NOMO-1 treated with DMSO at 0.1 percent for 48 hours (cell line): ENCODE results near the gene KDM5A.
A peak's percentile ranks its signal among the peaks of the same experiment; 100 is the strongest.

Source experiments
- DNase-seq: peaks from one replicate; lab custom pipeline; 2025; ENCODE audit not compliant: unreplicated experiment; lab: John Stamatoyannopoulos, UW

KDM5A gene

GRCh38 chr12:275812-276211, 113.3 kb downstream of the KDM5A start:
- DNase-seq, result no peak

GRCh38 chr12:273382-273781, 115.7 kb downstream of the KDM5A start:
- DNase-seq, result peak; percentile 44

- peak; percentile 44 for DNase-seq
These were observed 116.2 kb downstream of the KDM5A start for GRCh38 chr12:272942-273341.

- DNase-seq, result no peak
These were observed 118.0 kb downstream of the KDM5A start for GRCh38 chr12:271161-271560.

GRCh38 chr12:269191-269590, 119.9 kb downstream of the KDM5A start:
- DNase-seq, result no peak

GRCh38 chr12:268483-268840, 120.7 kb downstream of the KDM5A start:
- no peak for DNase-seq

GRCh38 chr12:267581-268482, 121.3 kb downstream of the KDM5A start:
- DNase-seq, result no peak

GRCh38 chr12:265096-265495, 124.0 kb downstream of the KDM5A start:
- DNase-seq, result no peak

- DNase-seq, result no peak
These were observed 124.9 kb downstream of the KDM5A start for GRCh38 chr12:264269-264668.

GRCh38 chr12:263574-263973, 125.5 kb downstream of the KDM5A start:
- DNase-seq, result no peak

GRCh38 chr12:262817-263216, 126.3 kb downstream of the KDM5A start, which contains the start of gene SLC6A13:
SLC6A13 (minus strand) TSS chr12:262836; CDS start chr12:260052, 2,784 bp downstream.
- no peak for DNase-seq

GRCh38 chr12:262113-262512, 127.0 kb downstream of the KDM5A start:
- DNase-seq, result no peak

GRCh38 chr12:257521-258321, 131.4 kb downstream of the KDM5A start:
- no peak for DNase-seq

GRCh38 chr12:256958-257357, 132.2 kb downstream of the KDM5A start:
- DNase-seq, result no peak

- DNase-seq, result no peak
These were observed 132.9 kb downstream of the KDM5A start for GRCh38 chr12:256225-256624.

- DNase-seq, result no peak
These were observed 134.2 kb downstream of the KDM5A start for GRCh38 chr12:254912-255311.

GRCh38 chr12:254039-254438, 135.1 kb downstream of the KDM5A start:
- DNase-seq, result no peak

GRCh38 chr12:253116-253831, 135.8 kb downstream of the KDM5A start:
- no peak for DNase-seq

- no peak for DNase-seq
These were observed 136.5 kb downstream of the KDM5A start for GRCh38 chr12:252636-253035.

GRCh38 chr12:247271-247670, 141.8 kb downstream of the KDM5A start:
- no peak for DNase-seq

- DNase-seq, result no peak
These were observed 145.7 kb downstream of the KDM5A start for GRCh38 chr12:243381-243780.
